Measurements from ENCODE around the gene FOXP1. TPM values are rescaled to one million over a fixed set of nuclear protein-coding genes. Genes with fewer than 3 reads are reported as not detected.

Gene FOXP1
- total RNA-seq, 1 donor from 2014 or later = 195 TPM

- H3K4me3 Mint-ChIP-seq (ENCODE audit: unreplicated experiment) = no peak overlapping the region
- no peak for DNase-seq (ENCODE audit: extremely low spot score, unreplicated experiment)
- no peaks in the 10 kb centered on the region for H3K27me3 Mint-ChIP-seq (ENCODE audit: unreplicated experiment)
- H3K4me1 Mint-ChIP-seq (ENCODE audit: unreplicated experiment) = no peaks in the 10 kb centered on the region
- peaks cover 9% of the 10 kb centered on the region for H3K36me3 Mint-ChIP-seq (ENCODE audit: unreplicated experiment)
- no peak for TF ChIP-seq CTCF (IDR thresholded peaks at IDR 0.05)
- peaks cover 12% of the 10 kb centered on the region for H3K9me3 Mint-ChIP-seq (ENCODE audit: unreplicated experiment)
- H3K27ac Mint-ChIP-seq (ENCODE audit: unreplicated experiment) = no peak overlapping the region
These were observed 27.6 kb upstream of the FOXP1 start for GRCh38 chr3:71611099-71611498.

- Mint-ChIP-seq H3K36me3 (ENCODE audit: unreplicated experiment) (peaks cover 11% of the 10 kb centered on the region), H3K9me3 (ENCODE audit: unreplicated experiment) (peaks cover 15% of the 10 kb centered on the region), H3K27ac (ENCODE audit: unreplicated experiment) (no peak overlapping the region), H3K4me3 (ENCODE audit: unreplicated experiment) (no peak overlapping the region), H3K27me3 (ENCODE audit: unreplicated experiment) (no peaks in the 10 kb centered on the region), H3K4me1 (ENCODE audit: unreplicated experiment) (no peaks in the 10 kb centered on the region)
- DNase-seq (ENCODE audit: extremely low spot score, unreplicated experiment) = no peak
- TF ChIP-seq CTCF (IDR thresholded peaks at IDR 0.05) = no peak
These were observed 23.8 kb upstream of the FOXP1 start for GRCh38 chr3:71607364-71607763.

- H3K27ac Mint-ChIP-seq (ENCODE audit: unreplicated experiment) = no peak overlapping the region
- no peak for DNase-seq (ENCODE audit: extremely low spot score, unreplicated experiment)
- peaks cover 11% of the 10 kb centered on the region for H3K36me3 Mint-ChIP-seq (ENCODE audit: unreplicated experiment)
- peaks cover 7% of the 10 kb centered on the region for H3K4me1 Mint-ChIP-seq (ENCODE audit: unreplicated experiment)
- peaks cover 15% of the 10 kb centered on the region for H3K9me3 Mint-ChIP-seq (ENCODE audit: unreplicated experiment)
- no peaks in the 10 kb centered on the region for H3K27me3 Mint-ChIP-seq (ENCODE audit: unreplicated experiment)
- no peak for TF ChIP-seq CTCF (IDR thresholded peaks at IDR 0.05)
- H3K4me3 Mint-ChIP-seq (ENCODE audit: unreplicated experiment) = no peak overlapping the region
These were observed 23.1 kb upstream of the FOXP1 start for GRCh38 chr3:71606582-71606981.

- Mint-ChIP-seq H3K4me3 (ENCODE audit: unreplicated experiment) (no peak overlapping the region), H3K27ac (ENCODE audit: unreplicated experiment) (no peak overlapping the region), H3K27me3 (ENCODE audit: unreplicated experiment) (no peaks in the 10 kb centered on the region), H3K9me3 (ENCODE audit: unreplicated experiment) (peaks cover 11% of the 10 kb centered on the region), H3K4me1 (ENCODE audit: unreplicated experiment) (peaks cover 29% of the 10 kb centered on the region), H3K36me3 (ENCODE audit: unreplicated experiment) (peaks cover 7% of the 10 kb centered on the region)
- no peak for TF ChIP-seq CTCF (IDR thresholded peaks at IDR 0.05)
- DNase-seq (ENCODE audit: extremely low spot score, unreplicated experiment) = no peak
These were observed 18.7 kb upstream of the FOXP1 start for GRCh38 chr3:71602256-71602655.

- H3K27me3 Mint-ChIP-seq (ENCODE audit: unreplicated experiment) = no peaks in the 10 kb centered on the region
- H3K4me1 Mint-ChIP-seq (ENCODE audit: unreplicated experiment) = peaks cover 31% of the 10 kb centered on the region
- no peak for DNase-seq (ENCODE audit: extremely low spot score, unreplicated experiment)
- peaks cover 10% of the 10 kb centered on the region for H3K9me3 Mint-ChIP-seq (ENCODE audit: unreplicated experiment)
- H3K27ac Mint-ChIP-seq (ENCODE audit: unreplicated experiment) = no peak overlapping the region
- no peak overlapping the region for H3K4me3 Mint-ChIP-seq (ENCODE audit: unreplicated experiment)
- TF ChIP-seq CTCF (IDR thresholded peaks at IDR 0.05) = no peak
- H3K36me3 Mint-ChIP-seq (ENCODE audit: unreplicated experiment) = peaks cover 7% of the 10 kb centered on the region
These were observed 18.3 kb upstream of the FOXP1 start for GRCh38 chr3:71601811-71602210.
